HG02678 (cell line): ENCODE data around the gene INTS2.
"Not testable (repeated sequence)": the region's sequence is repeated elsewhere in the genome, so short reads cannot be mapped to it uniquely, and the experiment has no call there.

ENCODE experiments used
- ATAC-seq: cut with Tn5 transposase; IDR thresholded peaks from one replicate; pipeline ENCODE4 v1.9.1; 2021; ENCODE audit warnings: mild to moderate bottlenecking, moderate library complexity; ENCODE audit not compliant: unreplicated experiment

Gene INTS2

GRCh38 chr17:61848896-61849295, 78.9 kb downstream of the INTS2 start:
- ATAC-seq, result no peak

GRCh38 chr17:61848247-61848646, 79.5 kb downstream of the INTS2 start:
- no peak for ATAC-seq

- ATAC-seq, result no peak
Measured at GRCh38 chr17:61847659-61848058, 80.1 kb downstream of the INTS2 start.

GRCh38 chr17:61846761-61847375, 80.9 kb downstream of the INTS2 start:
- no peak for ATAC-seq

GRCh38 chr17:61846088-61846487, 81.7 kb downstream of the INTS2 start:
- ATAC-seq, result no peak

GRCh38 chr17:61843435-61843834, 84.3 kb downstream of the INTS2 start:
- no peak for ATAC-seq

- ATAC-seq, result no peak
Measured at GRCh38 chr17:61842899-61843298, 84.9 kb downstream of the INTS2 start.

GRCh38 chr17:61839300-61839786, 88.4 kb downstream of the INTS2 start:
- no peak for ATAC-seq

- peak; percentile 42 for ATAC-seq
Measured at GRCh38 chr17:61837175-61838051, 90.4 kb downstream of the INTS2 start.

GRCh38 chr17:61836266-61837174, 91.3 kb downstream of the INTS2 start:
- no peak for ATAC-seq

- no peak for ATAC-seq
Measured at GRCh38 chr17:61835606-61836005, 92.2 kb downstream of the INTS2 start.

- ATAC-seq, result no peak
Measured at GRCh38 chr17:61834610-61835009, 93.2 kb downstream of the INTS2 start.

- ATAC-seq, result no peak
Measured at GRCh38 chr17:61833536-61834193, 94.1 kb downstream of the INTS2 start.

GRCh38 chr17:61832463-61832862, 95.3 kb downstream of the INTS2 start:
- no peak for ATAC-seq

GRCh38 chr17:61831099-61831498, 96.7 kb downstream of the INTS2 start:
- no peak for ATAC-seq

- no peak for ATAC-seq
Measured at GRCh38 chr17:61828694-61829093, 99.1 kb downstream of the INTS2 start.

- ATAC-seq, result no peak
Measured at GRCh38 chr17:61827649-61828395, 100.0 kb downstream of the INTS2 start.

GRCh38 chr17:61826866-61827265, 100.9 kb downstream of the INTS2 start:
- not testable (repeated sequence) for ATAC-seq

- ATAC-seq, result not testable (repeated sequence)
Measured at GRCh38 chr17:61826198-61826597, 101.6 kb downstream of the INTS2 start.
